Measurements from ENCODE around the gene GABRG3. TPM values are rescaled to one million over a fixed set of nuclear protein-coding genes. Genes with fewer than 3 reads are reported as not detected.

Gene GABRG3
- total RNA-seq, 1 experiment from 2014 or later, result not detected

GRCh38 chr15:27214032-27214431, 243.1 kb downstream of the GABRG3 start:
- Histone ChIP-seq H3K27me3 (ENCODE audit: low read length) (no peaks in the 10 kb centered on the region), H3K79me2 (ENCODE audit: low read length) (no peaks in the 10 kb centered on the region), H3K36me3 (ENCODE audit: insufficient read depth, low read length) (no peaks in the 10 kb centered on the region), H3K9me3 (ENCODE audit: low read length) (peaks cover 58% of the 10 kb centered on the region), H3K9ac (ENCODE audit: low read length) (no peak overlapping the region), H4K20me1 (ENCODE audit: insufficient read depth, low read depth, low read length) (no peaks in the 10 kb centered on the region), H3K27ac (ENCODE audit: low read length) (no peak overlapping the region), H3K4me2 (ENCODE audit: low read depth, low read length, poor library complexity, severe bottlenecking) (no peak overlapping the region), H2AFZ (ENCODE audit: low read length) (no peak overlapping the region), H3K9me2 (replicated peaks; ENCODE audit: insufficient read depth, low read length) (no peaks in the 10 kb centered on the region), H3K4me3 (ENCODE audit: low read length) (no peak overlapping the region), H3K4me1 (ENCODE audit: low read length) (no peaks in the 10 kb centered on the region)
- DNase-seq, result no peak

DNA sequence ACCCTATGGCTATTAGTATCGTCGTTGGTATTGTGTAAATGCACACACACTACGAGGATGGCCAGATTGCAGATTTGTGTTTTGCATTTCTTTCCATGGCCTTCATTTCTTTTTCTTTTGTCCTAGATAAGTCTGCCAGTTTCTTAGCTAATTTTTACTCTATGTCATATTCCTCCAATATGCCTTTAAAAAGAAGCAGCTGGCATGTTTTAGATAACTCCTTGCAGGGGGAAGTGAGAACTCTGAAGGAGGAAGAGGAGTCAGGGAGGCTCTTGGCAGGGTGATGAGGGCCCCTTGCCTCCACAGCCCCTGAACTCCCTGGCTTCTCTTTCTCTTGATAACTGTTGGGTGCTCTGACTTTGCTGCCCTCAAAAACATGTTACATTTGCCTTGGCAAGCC, 244.0 kb downstream of the GABRG3 start:
- H3K9me2 ChIP-seq (replicated peaks; ENCODE audit: insufficient read depth, low read length), result no peaks in the 10 kb centered on the region

DNA sequence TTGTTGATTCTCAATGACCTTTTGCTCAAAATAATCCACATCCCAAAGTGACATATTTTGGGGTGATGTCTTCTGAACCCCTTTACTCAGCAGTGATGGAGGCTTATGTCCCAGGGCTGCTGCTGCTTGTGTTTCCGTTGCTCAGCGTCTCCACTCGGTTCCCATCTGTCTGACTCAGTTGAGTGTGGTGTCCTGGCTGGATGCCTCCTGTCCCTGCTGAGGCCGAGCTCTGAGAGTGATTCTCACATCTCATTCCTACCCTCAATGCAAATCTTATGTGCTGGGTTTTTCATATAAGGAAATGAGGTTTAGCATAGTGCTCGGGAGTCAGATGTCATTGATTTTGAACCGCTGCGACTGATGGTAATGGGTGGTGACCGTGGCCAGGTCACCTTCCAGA, 247.4 kb downstream of the GABRG3 start:
- H3K4me2 ChIP-seq (ENCODE audit: low read depth, low read length, poor library complexity, severe bottlenecking), result no peak overlapping the region
- no peaks in the 10 kb centered on the region for H4K20me1 ChIP-seq (ENCODE audit: insufficient read depth, low read depth, low read length)
- H3K27me3 ChIP-seq (ENCODE audit: low read length), result no peaks in the 10 kb centered on the region
- no peak overlapping the region for H2AFZ ChIP-seq (ENCODE audit: low read length)
- no peaks in the 10 kb centered on the region for H3K4me1 ChIP-seq (ENCODE audit: low read length)
- H3K79me2 ChIP-seq (ENCODE audit: low read length), result no peaks in the 10 kb centered on the region
- no peak overlapping the region for H3K9ac ChIP-seq (ENCODE audit: low read length)
- H3K4me3 ChIP-seq (ENCODE audit: low read length), result no peak overlapping the region
- H3K9me3 ChIP-seq (ENCODE audit: low read length), result peaks cover 48% of the 10 kb centered on the region
- no peak for DNase-seq
- H3K36me3 ChIP-seq (ENCODE audit: insufficient read depth, low read length), result no peaks in the 10 kb centered on the region
- H3K9me2 ChIP-seq (replicated peaks; ENCODE audit: insufficient read depth, low read length), result no peaks in the 10 kb centered on the region
- no peak overlapping the region for H3K27ac ChIP-seq (ENCODE audit: low read length)

More for the DNA sequence above, 244.0 kb downstream of the GABRG3 start:
- Histone ChIP-seq H3K4me1 (ENCODE audit: low read length) (no peaks in the 10 kb centered on the region), H3K9ac (ENCODE audit: low read length) (no peak overlapping the region), H3K36me3 (ENCODE audit: insufficient read depth, low read length) (no peaks in the 10 kb centered on the region), H3K27me3 (ENCODE audit: low read length) (no peaks in the 10 kb centered on the region), H4K20me1 (ENCODE audit: insufficient read depth, low read depth, low read length) (no peaks in the 10 kb centered on the region), H2AFZ (ENCODE audit: low read length) (no peak overlapping the region), H3K4me3 (ENCODE audit: low read length) (no peak overlapping the region), H3K79me2 (ENCODE audit: low read length) (no peaks in the 10 kb centered on the region), H3K9me3 (ENCODE audit: low read length) (peaks cover 63% of the 10 kb centered on the region), H3K27ac (ENCODE audit: low read length) (no peak overlapping the region), H3K4me2 (ENCODE audit: low read depth, low read length, poor library complexity, severe bottlenecking) (no peak overlapping the region)
- no peak for DNase-seq

DNA sequence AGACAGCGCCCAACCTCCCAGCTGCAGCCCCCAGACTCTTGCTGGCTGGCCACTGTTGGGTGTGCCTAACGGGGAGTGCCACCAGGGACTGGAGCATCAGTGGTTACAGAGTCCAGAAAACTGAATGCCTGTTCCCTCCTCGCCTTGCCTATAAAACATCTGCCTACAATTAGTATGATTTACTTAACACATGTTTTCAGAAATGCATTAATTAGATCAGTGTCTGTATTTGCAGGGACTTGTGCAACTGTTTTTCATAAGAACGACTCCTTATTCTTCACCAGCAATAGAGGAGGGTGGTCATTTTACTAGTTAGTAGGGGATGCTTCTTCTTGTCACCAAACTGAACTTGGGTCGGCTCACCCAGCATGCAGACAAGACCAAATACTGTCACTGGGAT, 248.7 kb downstream of the GABRG3 start:
- no peak overlapping the region for H3K4me2 ChIP-seq (ENCODE audit: low read depth, low read length, poor library complexity, severe bottlenecking)
- peaks cover 50% of the 10 kb centered on the region for H3K9me3 ChIP-seq (ENCODE audit: low read length)
- H3K9me2 ChIP-seq (replicated peaks; ENCODE audit: insufficient read depth, low read length), result no peaks in the 10 kb centered on the region

DNA sequence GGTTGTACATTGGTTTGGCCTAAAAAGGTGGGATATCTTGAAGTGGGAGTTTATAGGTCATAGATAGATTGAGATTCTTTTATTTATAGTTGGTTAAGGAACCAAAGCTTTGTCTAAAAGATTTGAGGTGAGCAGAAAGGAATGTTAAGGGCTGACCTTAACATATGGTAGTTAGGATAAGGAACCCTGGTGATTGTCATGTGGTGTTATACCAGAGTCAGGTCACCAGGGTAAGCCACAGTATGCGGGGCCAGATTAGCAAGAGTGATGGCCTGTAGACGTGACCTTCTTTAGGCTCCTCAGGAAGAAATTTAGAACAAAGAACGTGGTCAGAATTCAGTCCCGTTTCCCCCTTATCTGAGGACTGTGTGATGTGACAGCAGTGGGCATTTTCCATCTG, 249.2 kb downstream of the GABRG3 start:
- DNase-seq, result no peak
- H2AFZ ChIP-seq (ENCODE audit: low read length), result no peak overlapping the region
- no peak overlapping the region for H3K4me3 ChIP-seq (ENCODE audit: low read length)
- no peaks in the 10 kb centered on the region for H4K20me1 ChIP-seq (ENCODE audit: insufficient read depth, low read depth, low read length)
- H3K36me3 ChIP-seq (ENCODE audit: insufficient read depth, low read length), result no peaks in the 10 kb centered on the region
- no peaks in the 10 kb centered on the region for H3K79me2 ChIP-seq (ENCODE audit: low read length)
- H3K27me3 ChIP-seq (ENCODE audit: low read length), result no peaks in the 10 kb centered on the region
- no peak overlapping the region for H3K27ac ChIP-seq (ENCODE audit: low read length)
- H3K9me2 ChIP-seq (replicated peaks; ENCODE audit: insufficient read depth, low read length), result no peaks in the 10 kb centered on the region
- peaks cover 52% of the 10 kb centered on the region for H3K9me3 ChIP-seq (ENCODE audit: low read length)
- H3K4me1 ChIP-seq (ENCODE audit: low read length), result no peaks in the 10 kb centered on the region
- H3K9ac ChIP-seq (ENCODE audit: low read length), result no peak overlapping the region
- no peak overlapping the region for H3K4me2 ChIP-seq (ENCODE audit: low read depth, low read length, poor library complexity, severe bottlenecking)

More for the DNA sequence above, 248.7 kb downstream of the GABRG3 start:
- H2AFZ ChIP-seq (ENCODE audit: low read length), result no peak overlapping the region
- H3K27ac ChIP-seq (ENCODE audit: low read length), result no peak overlapping the region
- H3K9ac ChIP-seq (ENCODE audit: low read length), result no peak overlapping the region
- no peaks in the 10 kb centered on the region for H3K79me2 ChIP-seq (ENCODE audit: low read length)
- no peaks in the 10 kb centered on the region for H3K4me1 ChIP-seq (ENCODE audit: low read length)
- DNase-seq, result no peak
- H3K4me3 ChIP-seq (ENCODE audit: low read length), result no peak overlapping the region
- H3K27me3 ChIP-seq (ENCODE audit: low read length), result no peaks in the 10 kb centered on the region
- H3K36me3 ChIP-seq (ENCODE audit: insufficient read depth, low read length), result no peaks in the 10 kb centered on the region
- no peaks in the 10 kb centered on the region for H4K20me1 ChIP-seq (ENCODE audit: insufficient read depth, low read depth, low read length)

GRCh38 chr15:27222479-27222878, 251.5 kb downstream of the GABRG3 start:
- Histone ChIP-seq H2AFZ (ENCODE audit: low read length) (no peak overlapping the region), H3K79me2 (ENCODE audit: low read length) (no peaks in the 10 kb centered on the region), H3K9me2 (replicated peaks; ENCODE audit: insufficient read depth, low read length) (no peaks in the 10 kb centered on the region), H3K27ac (ENCODE audit: low read length) (no peak overlapping the region), H3K27me3 (ENCODE audit: low read length) (no peaks in the 10 kb centered on the region), H3K4me3 (ENCODE audit: low read length) (no peak overlapping the region), H3K4me1 (ENCODE audit: low read length) (no peaks in the 10 kb centered on the region), H3K9me3 (ENCODE audit: low read length) (peaks cover 59% of the 10 kb centered on the region), H3K9ac (ENCODE audit: low read length) (no peak overlapping the region), H4K20me1 (ENCODE audit: insufficient read depth, low read depth, low read length) (no peaks in the 10 kb centered on the region), H3K36me3 (ENCODE audit: insufficient read depth, low read length) (no peaks in the 10 kb centered on the region), H3K4me2 (ENCODE audit: low read depth, low read length, poor library complexity, severe bottlenecking) (no peak overlapping the region)
- DNase-seq, result no peak

DNA sequence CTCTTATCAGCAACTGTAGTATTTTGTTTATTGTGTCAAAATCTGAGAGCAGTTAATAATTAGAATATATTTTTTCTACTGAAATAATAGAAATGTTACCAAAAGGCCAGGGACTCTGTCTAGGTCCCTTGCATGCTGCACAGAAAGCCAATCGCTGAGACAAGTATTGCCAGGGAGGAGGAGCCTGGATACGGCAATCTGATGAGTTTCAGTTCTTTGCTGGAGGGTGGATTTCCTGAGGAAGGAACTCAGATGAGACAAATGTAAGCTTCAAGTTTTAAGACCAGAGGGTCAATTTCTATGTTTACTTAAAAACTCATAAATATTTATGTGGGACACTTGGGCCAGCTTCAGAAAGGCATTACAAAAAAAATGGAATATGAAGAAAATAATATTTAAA, 252.2 kb downstream of the GABRG3 start:
- Histone ChIP-seq H3K4me3 (ENCODE audit: low read length) (no peak overlapping the region), H3K27me3 (ENCODE audit: low read length) (no peaks in the 10 kb centered on the region), H3K27ac (ENCODE audit: low read length) (no peak overlapping the region), H3K9me2 (replicated peaks; ENCODE audit: insufficient read depth, low read length) (no peaks in the 10 kb centered on the region), H3K9me3 (ENCODE audit: low read length) (peaks cover 53% of the 10 kb centered on the region), H3K36me3 (ENCODE audit: insufficient read depth, low read length) (no peaks in the 10 kb centered on the region), H3K4me1 (ENCODE audit: low read length) (no peaks in the 10 kb centered on the region), H4K20me1 (ENCODE audit: insufficient read depth, low read depth, low read length) (no peaks in the 10 kb centered on the region), H2AFZ (ENCODE audit: low read length) (no peak overlapping the region), H3K79me2 (ENCODE audit: low read length) (no peaks in the 10 kb centered on the region), H3K4me2 (ENCODE audit: low read depth, low read length, poor library complexity, severe bottlenecking) (no peak overlapping the region), H3K9ac (ENCODE audit: low read length) (no peak overlapping the region)
- DNase-seq, result no peak

DNA sequence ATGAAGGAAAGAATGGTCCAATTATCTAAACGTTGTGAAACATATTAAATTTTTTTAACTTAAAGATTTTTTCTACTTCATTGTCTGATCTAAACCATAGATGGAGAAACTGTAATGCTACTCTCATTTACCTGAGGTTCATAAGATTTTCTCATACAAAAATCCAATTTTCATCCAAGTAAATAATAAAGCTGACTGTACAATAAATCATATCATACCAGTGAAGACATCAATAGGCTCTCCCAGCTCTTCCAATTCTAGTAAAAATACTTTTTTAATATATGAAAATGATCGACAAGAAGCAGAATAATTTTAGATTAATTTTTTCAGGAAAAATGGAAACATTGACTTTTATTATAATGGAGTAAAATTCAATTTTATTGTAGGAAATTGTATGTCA, 260.8 kb downstream of the GABRG3 start:
- Histone ChIP-seq H3K27me3 (ENCODE audit: low read length) (no peaks in the 10 kb centered on the region), H3K9me2 (replicated peaks; ENCODE audit: insufficient read depth, low read length) (no peaks in the 10 kb centered on the region), H3K36me3 (ENCODE audit: insufficient read depth, low read length) (no peaks in the 10 kb centered on the region), H3K9ac (ENCODE audit: low read length) (no peak overlapping the region), H3K4me1 (ENCODE audit: low read length) (no peaks in the 10 kb centered on the region), H3K27ac (ENCODE audit: low read length) (no peak overlapping the region), H3K79me2 (ENCODE audit: low read length) (no peaks in the 10 kb centered on the region), H4K20me1 (ENCODE audit: insufficient read depth, low read depth, low read length) (no peaks in the 10 kb centered on the region), H2AFZ (ENCODE audit: low read length) (no peak overlapping the region), H3K9me3 (ENCODE audit: low read length) (peaks cover 22% of the 10 kb centered on the region), H3K4me3 (ENCODE audit: low read length) (no peak overlapping the region), H3K4me2 (ENCODE audit: low read depth, low read length, poor library complexity, severe bottlenecking) (no peak overlapping the region)
- no peak for DNase-seq

- Histone ChIP-seq H3K9ac (ENCODE audit: low read length) (no peak overlapping the region), H3K27me3 (ENCODE audit: low read length) (no peaks in the 10 kb centered on the region), H3K27ac (ENCODE audit: low read length) (no peak overlapping the region), H2AFZ (ENCODE audit: low read length) (no peak overlapping the region), H3K79me2 (ENCODE audit: low read length) (no peaks in the 10 kb centered on the region), H3K9me2 (replicated peaks; ENCODE audit: insufficient read depth, low read length) (no peaks in the 10 kb centered on the region), H4K20me1 (ENCODE audit: insufficient read depth, low read depth, low read length) (no peaks in the 10 kb centered on the region), H3K4me2 (ENCODE audit: low read depth, low read length, poor library complexity, severe bottlenecking) (no peak overlapping the region), H3K4me3 (ENCODE audit: low read length) (no peak overlapping the region), H3K9me3 (ENCODE audit: low read length) (peaks cover 25% of the 10 kb centered on the region), H3K36me3 (ENCODE audit: insufficient read depth, low read length) (no peaks in the 10 kb centered on the region), H3K4me1 (ENCODE audit: low read length) (no peaks in the 10 kb centered on the region)
- DNase-seq, result no peak
Measured at GRCh38 chr15:27232876-27233275, 261.9 kb downstream of the GABRG3 start.

Measured in Karpas-422 (cell line).